Panc1 (cell line): ENCODE measurements around the gene SRC. TPM values are rescaled to one million over a fixed set of nuclear protein-coding genes. Genes with fewer than 3 reads are reported as not detected.

ENCODE experiments used
- ATAC-seq: fragments of 200-7000 bp; cut with Tn5 transposase; 2 replicates; pipeline ENCODE4 v1.9.1; 2020; ENCODE audit warnings: mild to moderate bottlenecking, moderate library complexity
- BruUV-seq: library from RNA; stranded (reverse); fragments of 400-500 nt; replicated peaks from 2 replicates; lab custom pipeline; 2021; lab: Mats Ljungman, UMichigan
- CTCF ChIA-PET: fragments of 300-600 bp; sonication (Branson Sonifier 250); formaldehyde crosslinking; loops from one replicate; lab custom pipeline; 2022; ENCODE audit warnings: antibody characterized with exemption; lab: Charles Lee
- POLR2A ChIA-PET: fragments of 300-600 bp; sonication (Branson Sonifier 250); formaldehyde crosslinking; loops from one replicate; lab custom pipeline; 2022; ENCODE audit warnings: antibody characterized with exemption; lab: Charles Lee
- DNase-seq: peaks from one replicate; pipeline ENCODE4 v3.0.0-alpha.2; 2010; ENCODE audit warnings: low read depth, low spot score
- H3K27ac ChIP-seq: 2 replicates; pipeline ENCODE4 v1.5.1; 2011; ENCODE audit warnings: mild to moderate bottlenecking, low read length, inconsistent platforms
- H3K27me3 ChIP-seq: fragments of 200-500 bp; sonication (Bioruptor generic); 2 replicates; pipeline ENCODE4 v1.6.0; 2014; ENCODE audit warnings: low read length, inconsistent platforms; ENCODE audit not compliant: control insufficient read depth, insufficient read depth
- H3K36me3 ChIP-seq: fragments of 200-500 bp; sonication (Bioruptor generic); 2 replicates; pipeline ENCODE4 v1.5.1; 2014; ENCODE audit warnings: inconsistent platforms, mild to moderate bottlenecking, low read length, moderate library complexity; ENCODE audit not compliant: control insufficient read depth, insufficient read depth
- H3K4me1 ChIP-seq: 2 replicates; pipeline ENCODE4 v1.5.1; 2011; ENCODE audit warnings: inconsistent platforms, mild to moderate bottlenecking, low read length, moderate library complexity; ENCODE audit not compliant: control insufficient read depth, insufficient read depth
- H3K4me3 ChIP-seq, 2 experiments: 2 replicates each; pipeline ENCODE4 v1.5.1; 2011 to 2012; ENCODE audit warnings: low read depth in 2 of 2, low read length in 2 of 2, mild to moderate bottlenecking in 2 of 2, inconsistent platforms in 1 of 2, moderate library complexity in 1 of 2
- H3K9me3 ChIP-seq: fragments of 200-500 bp; sonication (Bioruptor generic); 2 replicates; pipeline ENCODE4 v1.5.1; 2014; ENCODE audit warnings: low read depth, mild to moderate bottlenecking, inconsistent platforms, low read length, moderate library complexity; ENCODE audit not compliant: control insufficient read depth, insufficient read depth
- CTCF ChIP-seq: fragments of 450-650 bp; IDR thresholded peaks from 2 replicates; pipeline ENCODE4 v1.5.1; 2017; ENCODE audit warnings: mild to moderate bottlenecking
- POLR2AphosphoS5 ChIP-seq: IDR thresholded peaks from 2 replicates; pipeline ENCODE4 v1.6.1; 2012; ENCODE audit warnings: mild to moderate bottlenecking, low read depth, low read length, moderate library complexity
- REST ChIP-seq, 2 experiments: IDR thresholded peaks; 2 replicates each; pipeline ENCODE4 v1.6.1; 2011 to 2012; ENCODE audit warnings: low read depth in 2 of 2, control low read depth in 1 of 2, low read length in 1 of 2, mild to moderate bottlenecking in 1 of 2, moderate library complexity in 1 of 2; ENCODE audit not compliant: insufficient read depth in 1 of 2
- SIN3A ChIP-seq: IDR thresholded peaks from 2 replicates; pipeline ENCODE4 v1.6.1; 2012; ENCODE audit warnings: low read depth, mild to moderate bottlenecking, low read length, moderate library complexity, borderline replicate concordance; ENCODE audit not compliant: insufficient read depth
- TCF7L2 ChIP-seq: IDR thresholded peaks from 2 replicates; pipeline ENCODE4 v1.6.1; 2011; ENCODE audit warnings: mild to moderate bottlenecking, low read depth, low read length, inconsistent platforms
- in situ Hi-C: cut with HindIII; loops from 2 replicates; pipeline ENCODE4 v1.10.0; 2016; ENCODE audit warnings: low sequenced_read_pairs, low pct_unique_long_range_greater_than_20kb
- intact Hi-C: fragments of 100-400 bp; cut with micrococcal nuclease; formaldehyde crosslinking; loops from one replicate; pipeline ENCODE4 v1.10.0; 2022; ENCODE audit not compliant: unreplicated experiment
- total RNA-seq: library from RNA; stranded (reverse); gene quantifications from one replicate; pipeline ENCODE4 v1.2.1, GENCODE V29; 2021; ENCODE audit not compliant: unreplicated experiment

Gene SRC
- total RNA-seq, 1 experiment from 2014 or later, result 24.9 TPM

GRCh38 chr20:37401282-37401929 is 55.5 kb downstream of the SRC start:
- Histone ChIP-seq H3K4me3 (no peak overlapping the region), H3K9me3 (no peaks in the 10 kb centered on the region), H3K4me1 (no peaks in the 10 kb centered on the region), H3K36me3 (no peaks in the 10 kb centered on the region), H3K27me3 (no peaks in the 10 kb centered on the region), H3K27ac (no peak overlapping the region)
- POLR2A ChIA-PET, result no interaction called here
- TF ChIP-seq SIN3A (no peak), POLR2AphosphoS5 (no peak), TCF7L2 (no peak), REST (IDR thresholded peaks at IDR 0.05; ENCODE audit: insufficient read depth in 1 of 2, low read depth in 2 of 2, low read length in 1 of 2) (no peak), CTCF (no peak)
- BruUV-seq, result no TSS peak
- DNase-seq, result no peak
- CTCF ChIA-PET, result no interaction called here
- intact Hi-C loops (no loop called here), in situ Hi-C loops (no loop called here)
- ATAC-seq, result no peak

- CTCF ChIA-PET, result no interaction called here
- POLR2A ChIA-PET, result no interaction called here
- Histone ChIP-seq H3K27me3 (no peaks in the 10 kb centered on the region), H3K4me3 (no peak overlapping the region), H3K4me1 (peaks cover 4% of the 10 kb centered on the region), H3K36me3 (no peaks in the 10 kb centered on the region), H3K9me3 (no peaks in the 10 kb centered on the region), H3K27ac (no peak overlapping the region)
- DNase-seq (no peak), ATAC-seq (no peak)
- no TSS peak for BruUV-seq
- intact Hi-C loops (no loop called here), in situ Hi-C loops (no loop called here)
- no peak for TF ChIP-seq TCF7L2
- no peak for TF ChIP-seq CTCF
- no peak for TF ChIP-seq REST (IDR thresholded peaks at IDR 0.05; ENCODE audit: insufficient read depth in 1 of 2, low read depth in 2 of 2, low read length in 1 of 2)
- no peak for TF ChIP-seq POLR2AphosphoS5
- no peak for TF ChIP-seq SIN3A
These were observed 56.2 kb downstream of the SRC start for GRCh38 chr20:37401930-37402675.
